ENCODE results near the gene CSF1R.

Gene CSF1R

DNA sequence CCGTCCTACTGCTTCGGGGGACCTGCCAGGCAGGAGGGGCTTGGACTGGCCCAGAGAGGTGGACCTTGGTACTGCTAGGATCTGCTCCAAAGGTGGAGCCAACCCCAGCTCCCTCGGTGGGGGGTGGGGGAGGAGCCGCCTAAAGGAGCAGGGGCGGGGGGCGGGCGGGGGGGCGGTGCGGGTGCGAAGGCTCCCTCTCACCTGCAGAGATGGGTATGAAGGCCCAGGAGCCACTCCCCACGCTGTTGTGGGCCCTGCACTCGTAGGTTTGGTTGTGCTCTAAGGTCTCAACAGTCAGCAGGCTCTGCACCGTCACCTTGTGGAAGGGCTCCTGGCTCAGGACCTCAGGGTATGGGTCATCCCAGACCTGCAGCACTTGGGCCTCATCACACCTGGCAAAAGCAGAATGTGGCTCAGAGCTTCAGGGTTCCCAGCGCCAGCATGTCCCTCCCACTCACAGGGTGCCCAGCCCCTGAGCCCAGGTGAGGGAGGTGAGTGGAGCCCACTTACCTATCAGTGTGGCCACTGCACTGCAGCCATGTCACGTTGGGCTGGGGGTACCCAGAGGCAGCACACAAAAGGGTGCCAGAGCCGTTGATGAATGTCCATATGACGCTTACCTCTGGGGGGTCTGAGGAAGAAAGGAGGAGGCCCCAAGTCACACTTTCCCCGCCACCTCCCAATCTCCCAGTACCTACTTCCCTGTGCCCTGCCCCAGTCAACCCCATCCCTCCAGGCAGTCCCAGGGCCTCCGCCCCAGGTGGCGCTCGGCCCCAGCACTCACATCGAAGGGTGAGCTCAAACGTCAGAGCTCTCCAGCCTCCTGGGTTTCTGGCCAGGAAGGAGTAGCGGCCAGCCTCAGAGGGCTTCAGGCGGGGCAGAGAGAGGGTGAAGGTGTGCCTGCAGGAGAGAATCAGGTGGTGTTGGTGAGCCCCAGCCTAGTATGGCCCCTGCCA lies 16.4 kb downstream of the CSF1R start:
- DNase-seq: no peak

DNA sequence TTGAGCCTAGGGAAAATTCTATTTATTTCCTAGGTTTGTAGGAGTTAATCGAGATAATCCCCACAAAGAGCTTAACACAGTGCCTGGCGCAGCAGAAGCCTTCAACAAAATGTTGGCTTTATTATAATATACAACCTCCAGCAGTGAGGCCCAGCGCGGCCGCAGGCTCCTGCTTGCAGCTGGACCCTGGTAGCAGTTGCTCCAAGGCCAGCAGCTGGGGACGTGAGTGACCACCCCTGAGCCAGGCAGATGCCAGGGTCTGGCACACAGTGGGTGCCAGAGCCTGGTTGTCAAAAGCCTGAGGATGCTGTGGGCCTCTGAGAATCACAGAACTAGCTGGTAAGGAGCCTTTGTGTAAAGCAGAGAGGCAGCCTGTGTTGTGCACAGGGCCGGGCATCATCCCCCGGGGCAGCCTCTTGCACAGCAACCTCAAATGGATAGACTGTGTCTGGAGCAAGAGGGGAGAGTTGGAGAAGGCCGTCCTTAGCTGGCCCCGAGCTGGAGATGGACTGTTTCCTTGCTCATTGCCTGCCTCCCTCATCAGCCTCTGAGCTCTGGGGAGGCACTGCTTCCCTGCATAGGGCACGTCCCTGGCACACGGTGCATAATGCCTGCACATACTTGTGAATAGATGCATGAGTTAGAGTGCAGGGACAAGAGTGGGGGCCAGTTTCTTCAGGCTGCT lies 17.3 kb downstream of the CSF1R start:
- no peak for DNase-seq

- DNase-seq: no peak
Observed at GRCh38 chr5:150068472-150068871, 17.9 kb downstream of the CSF1R start.

DNA sequence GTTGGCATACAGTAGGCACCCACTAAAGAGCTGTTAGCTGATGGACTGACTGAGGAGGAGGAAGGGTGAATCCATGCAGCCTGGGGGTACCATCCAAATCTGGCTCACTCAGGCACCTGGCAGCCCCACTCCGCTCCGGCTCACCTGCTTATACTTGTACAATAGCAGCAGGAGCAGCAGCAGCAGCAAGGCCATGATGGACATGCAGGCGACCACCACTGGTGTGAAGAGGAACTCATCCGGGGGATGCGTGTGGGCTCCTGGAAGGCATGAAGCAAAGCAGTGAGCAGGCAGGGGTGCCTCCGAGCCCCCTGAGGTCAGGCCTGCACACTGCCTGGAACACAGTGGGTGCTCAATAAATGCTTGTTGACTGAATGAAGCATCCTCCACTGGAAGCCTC lies 18.3 kb downstream of the CSF1R start:
- DNase-seq: no peak

GRCh38 chr5:150067405-150067960 lies 18.9 kb downstream of the CSF1R start:
- DNase-seq: no peak

- DNase-seq: no peak
Observed at GRCh38 chr5:150066901-150067396, 19.4 kb downstream of the CSF1R start.

DNA sequence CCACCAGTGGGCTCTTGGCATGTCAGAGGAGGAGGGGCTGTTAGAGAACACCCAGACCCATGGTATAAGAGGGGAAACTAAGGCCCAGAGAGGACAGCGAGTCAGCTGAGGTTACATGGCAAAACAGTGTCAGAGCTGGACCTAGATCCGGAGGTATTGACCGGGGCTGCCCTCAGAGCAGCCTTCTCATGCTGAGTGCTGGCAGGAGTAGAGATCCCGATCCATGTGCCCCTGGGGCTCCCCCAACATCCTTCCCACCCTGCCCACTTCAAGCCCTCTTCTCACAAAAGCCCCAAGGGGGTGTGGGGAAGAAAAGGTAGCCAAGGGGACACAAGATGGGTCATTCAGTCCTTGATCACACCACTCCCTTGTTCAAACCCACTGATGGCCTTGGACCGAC lies 19.9 kb downstream of the CSF1R start:
- no peak for DNase-seq

DNA sequence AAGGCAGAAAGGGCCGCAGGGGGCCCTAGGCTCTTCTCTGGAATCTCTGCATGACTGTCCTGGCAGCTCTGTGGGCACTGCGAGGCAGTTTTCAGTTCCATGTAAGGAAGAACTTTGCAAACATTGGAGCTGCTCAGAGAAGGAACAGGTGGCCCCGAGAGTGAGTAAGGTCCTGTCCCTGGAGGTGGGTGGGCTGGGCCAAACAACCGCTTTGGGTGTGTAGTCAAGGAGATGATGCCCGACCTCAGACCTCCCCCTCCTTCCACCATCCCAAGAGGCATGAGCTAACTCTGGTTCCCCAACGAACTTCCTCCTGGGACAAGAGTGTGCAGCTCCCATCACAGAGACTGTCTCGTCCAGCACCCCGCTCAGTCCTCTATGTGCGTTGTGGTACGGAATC lies 20.5 kb downstream of the CSF1R start:
- DNase-seq: no peak

DNA sequence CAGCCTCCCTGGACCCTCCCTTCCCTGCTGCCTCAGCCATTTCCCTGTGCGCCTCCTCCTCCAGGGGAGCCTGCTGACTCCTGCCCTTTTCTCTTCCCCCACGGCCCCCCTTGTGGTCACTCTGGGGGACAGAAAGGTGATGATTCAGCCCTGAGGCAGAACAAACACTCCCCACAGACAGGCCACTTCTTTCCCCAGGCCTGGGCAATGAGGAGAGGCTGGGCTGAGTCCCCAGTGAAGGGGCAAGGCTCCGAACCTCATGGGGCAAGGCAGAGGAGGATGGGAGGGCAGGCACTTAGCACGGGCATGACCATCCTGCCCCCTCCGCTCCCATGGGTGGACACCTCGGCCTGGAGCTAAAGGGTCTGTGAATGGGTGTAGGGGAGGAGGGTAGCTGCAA lies 21.0 kb downstream of the CSF1R start:
- DNase-seq: no peak

- no peak for DNase-seq
Observed at GRCh38 chr5:150064681-150065220, 21.6 kb downstream of the CSF1R start.

- DNase-seq: no peak
Observed at GRCh38 chr5:150063638-150064037, 22.7 kb downstream of the CSF1R start.

GRCh38 chr5:150062216-150062922 lies 24.0 kb downstream of the CSF1R start:
- no peak for DNase-seq

- no peak for DNase-seq
Observed at GRCh38 chr5:150061538-150061995, 24.8 kb downstream of the CSF1R start.

- DNase-seq: no peak
Observed at GRCh38 chr5:150060471-150060870, 25.9 kb downstream of the CSF1R start.

DNA sequence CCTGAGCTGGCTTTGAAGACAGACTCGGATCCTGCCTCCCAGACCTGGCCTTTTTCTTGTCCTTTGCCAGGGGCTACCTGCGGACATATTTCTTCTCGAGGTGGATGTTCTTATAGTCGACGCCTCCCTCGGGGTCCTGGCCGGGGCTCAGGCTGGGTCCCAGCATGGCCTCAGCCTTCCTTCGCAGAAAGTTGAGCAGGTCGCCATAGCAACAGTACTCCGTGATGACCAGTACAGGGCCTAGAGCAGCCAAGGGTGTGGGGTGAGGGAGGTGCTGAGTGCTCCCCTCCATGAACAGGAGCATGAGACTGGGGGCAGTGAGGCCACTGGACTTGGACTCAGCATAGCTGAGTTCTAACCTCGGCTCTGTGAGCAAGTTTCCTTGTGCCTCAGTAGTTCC lies 26.7 kb downstream of the CSF1R start:
- no peak for DNase-seq

GRCh38 chr5:150058480-150059126 lies 27.8 kb downstream of the CSF1R start:
- DNase-seq: no peak

DNA sequence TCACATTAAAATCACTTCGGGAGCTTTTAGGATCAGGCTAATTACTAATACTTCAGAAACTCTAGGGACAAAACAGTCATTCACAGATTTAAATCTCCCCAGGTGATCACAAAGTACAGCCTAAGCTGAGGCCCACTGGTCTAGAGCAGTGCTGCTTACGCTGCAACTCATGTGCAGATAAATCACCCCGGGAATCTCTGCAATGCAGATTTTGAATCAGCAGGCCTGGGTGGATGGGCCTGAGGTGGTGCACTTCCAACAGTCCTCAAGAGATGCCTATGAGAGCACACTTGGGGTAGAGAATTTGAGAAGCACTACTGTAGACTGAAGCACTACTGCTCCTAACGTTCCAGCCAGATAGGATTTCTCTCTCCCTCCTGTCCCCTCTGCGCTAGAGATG lies 28.4 kb downstream of the CSF1R start:
- no peak for DNase-seq

- DNase-seq: no peak
Observed at GRCh38 chr5:150057511-150057910, 28.8 kb downstream of the CSF1R start.

GRCh38 chr5:150057052-150057451 lies 29.3 kb downstream of the CSF1R start:
- DNase-seq: no peak

- no peak for DNase-seq
Observed at GRCh38 chr5:150056075-150056443, 30.3 kb downstream of the CSF1R start.

GRCh38 chr5:150055326-150056074 lies 30.9 kb downstream of the CSF1R start:
- no peak for DNase-seq
